ENCODE results near the gene PHF3. TPM values are rescaled to one million over a fixed set of nuclear protein-coding genes. Genes with fewer than 3 reads are reported as not detected.

The PHF3 gene
- total RNA-seq, 2 experiments from 2014 or later: 45.6 to 50.3 TPM

DNA sequence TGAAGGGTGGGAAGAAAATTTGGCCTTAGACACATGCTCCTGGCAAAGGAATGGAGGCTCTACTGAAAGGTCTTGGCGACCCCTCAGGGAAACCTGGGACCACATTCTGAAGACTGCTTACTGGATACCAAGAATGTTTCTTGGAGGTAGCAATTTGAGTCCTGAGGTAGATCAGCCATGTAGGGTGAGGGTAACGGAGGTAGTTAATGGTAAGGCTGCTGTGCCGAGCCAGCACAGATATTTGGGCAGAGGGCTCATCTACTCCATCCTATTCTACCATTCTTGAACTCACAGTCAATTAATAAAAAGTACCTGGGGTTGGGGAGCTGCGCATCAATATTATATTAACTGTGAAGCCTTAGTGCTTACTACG lies 401 bp upstream of the PHF3 start:
- no peak for DNase-seq
- POLR2A ChIA-PET: interaction anchor here (1.0 to 2.4 kb wide), 7 partner anchors 10 to 127 kb away, joined by 3 to 18 read pairs (median 4); no protein-coding TSS in a partner anchor
- peak; percentile 14 for ATAC-seq
- TF ChIP-seq, protein P1, sequence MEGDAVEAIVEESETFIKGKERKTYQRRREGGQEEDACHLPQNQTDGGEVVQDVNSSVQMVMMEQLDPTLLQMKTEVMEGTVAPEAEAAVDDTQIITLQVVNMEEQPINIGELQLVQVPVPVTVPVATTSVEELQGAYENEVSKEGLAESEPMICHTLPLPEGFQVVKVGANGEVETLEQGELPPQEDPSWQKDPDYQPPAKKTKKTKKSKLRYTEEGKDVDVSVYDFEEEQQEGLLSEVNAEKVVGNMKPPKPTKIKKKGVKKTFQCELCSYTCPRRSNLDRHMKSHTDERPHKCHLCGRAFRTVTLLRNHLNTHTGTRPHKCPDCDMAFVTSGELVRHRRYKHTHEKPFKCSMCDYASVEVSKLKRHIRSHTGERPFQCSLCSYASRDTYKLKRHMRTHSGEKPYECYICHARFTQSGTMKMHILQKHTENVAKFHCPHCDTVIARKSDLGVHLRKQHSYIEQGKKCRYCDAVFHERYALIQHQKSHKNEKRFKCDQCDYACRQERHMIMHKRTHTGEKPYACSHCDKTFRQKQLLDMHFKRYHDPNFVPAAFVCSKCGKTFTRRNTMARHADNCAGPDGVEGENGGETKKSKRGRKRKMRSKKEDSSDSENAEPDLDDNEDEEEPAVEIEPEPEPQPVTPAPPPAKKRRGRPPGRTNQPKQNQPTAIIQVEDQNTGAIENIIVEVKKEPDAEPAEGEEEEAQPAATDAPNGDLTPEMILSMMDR (IDR thresholded peaks at IDR 0.05): no peak
- Mint-ChIP-seq H3K27me3 (no peaks in the 10 kb centered on the region), H3K4me1 (ENCODE audit: low read depth) (peaks cover 33% of the 10 kb centered on the region), H3K27ac (peak overlapping the region; percentile 92), H3K36me3 (ENCODE audit: low read depth) (peaks cover 3% of the 10 kb centered on the region), H3K9me3 (no peaks in the 10 kb centered on the region), H3K4me3 (peak overlapping the region; percentile 88)
- CTCF ChIA-PET: interaction anchor here (0.7 to 4.4 kb wide), 9 partner anchors 11 to 61 kb away, joined by 3 to 21 read pairs (median 3); no protein-coding TSS in a partner anchor
- intact Hi-C loops (cut with micrococcal nuclease): no loop called here

DNA sequence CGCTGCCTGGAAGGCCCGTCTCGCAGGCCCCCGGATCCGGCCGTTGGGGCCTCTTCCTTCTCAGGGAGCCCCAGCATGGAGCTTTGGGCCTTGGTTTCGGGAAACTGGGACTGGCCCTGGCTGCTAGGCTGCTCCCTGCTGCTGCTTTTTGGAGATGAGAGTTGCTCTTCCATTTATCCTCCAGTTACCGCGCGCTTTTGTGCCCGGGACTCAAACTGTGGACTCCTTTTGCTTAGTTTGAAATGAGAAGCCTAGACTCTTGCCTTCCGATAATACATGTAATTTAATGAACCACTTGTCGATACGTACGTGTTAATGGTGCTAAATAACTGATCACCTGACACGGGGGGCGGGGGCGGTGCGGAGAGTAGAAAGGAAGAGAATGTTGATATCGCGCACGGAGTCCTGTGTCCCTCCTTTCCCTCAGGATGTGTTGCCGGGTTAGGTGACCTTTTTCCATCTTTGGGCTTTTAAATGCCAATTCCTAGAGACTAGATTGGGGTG lies 968 bp downstream of the PHF3 start:
- ChIA-PET CTCF (interaction anchor here (0.6 to 4.4 kb wide), 6 partner anchors 9 to 62 kb away, joined by 3 to 21 read pairs (median 4); no protein-coding TSS in a partner anchor), POLR2A (interaction anchor here (0.6 to 2.4 kb wide), 8 partner anchors 9 to 74 kb away, joined by 3 to 18 read pairs (median 3); no protein-coding TSS in a partner anchor)
- Mint-ChIP-seq H3K27me3 (no peaks in the 10 kb centered on the region), H3K4me3 (peak overlapping the region; percentile 88), H3K27ac (peak overlapping the region; percentile 93), H3K4me1 (ENCODE audit: low read depth) (peaks cover 45% of the 10 kb centered on the region), H3K9me3 (no peaks in the 10 kb centered on the region), H3K36me3 (ENCODE audit: low read depth) (peaks cover 8% of the 10 kb centered on the region)
- TF ChIP-seq, protein P1 (IDR thresholded peaks at IDR 0.05): no peak
- peak; percentile 90 for DNase-seq
- ATAC-seq: no peak
- intact Hi-C loops (cut with micrococcal nuclease): no loop called here

DNA sequence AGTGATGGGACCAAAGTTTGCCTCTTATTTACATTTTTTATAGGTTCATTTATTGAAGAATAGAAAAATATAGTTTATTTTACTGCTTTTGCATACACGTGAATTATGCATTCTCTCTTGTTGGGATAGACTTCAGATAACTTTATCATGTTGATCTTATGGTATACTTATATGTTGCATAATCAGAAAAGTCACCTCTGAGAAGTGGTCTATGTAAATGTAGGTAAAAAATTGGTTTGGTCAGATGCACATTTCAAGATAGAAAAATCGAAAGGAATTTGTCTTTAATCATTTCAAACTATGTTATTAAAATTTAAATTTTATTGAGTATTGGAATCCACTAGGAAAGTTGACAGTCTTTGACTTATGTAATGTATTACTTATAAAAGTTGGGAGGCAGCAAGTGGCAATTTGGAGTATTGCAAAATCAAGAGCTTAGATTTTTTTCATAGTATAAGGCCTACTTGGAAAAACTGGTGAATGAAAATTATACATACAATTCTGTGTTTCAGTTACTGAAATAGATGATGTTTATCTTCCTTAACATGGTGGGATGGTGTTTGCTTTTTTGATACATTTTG lies 2.4 kb downstream of the PHF3 start:
- CTCF ChIA-PET: interaction anchor here (1.0 to 1.4 kb wide), 2 partner anchors 26 to 40 kb away, joined by 3 to 4 read pairs; no protein-coding TSS in a partner anchor

DNA sequence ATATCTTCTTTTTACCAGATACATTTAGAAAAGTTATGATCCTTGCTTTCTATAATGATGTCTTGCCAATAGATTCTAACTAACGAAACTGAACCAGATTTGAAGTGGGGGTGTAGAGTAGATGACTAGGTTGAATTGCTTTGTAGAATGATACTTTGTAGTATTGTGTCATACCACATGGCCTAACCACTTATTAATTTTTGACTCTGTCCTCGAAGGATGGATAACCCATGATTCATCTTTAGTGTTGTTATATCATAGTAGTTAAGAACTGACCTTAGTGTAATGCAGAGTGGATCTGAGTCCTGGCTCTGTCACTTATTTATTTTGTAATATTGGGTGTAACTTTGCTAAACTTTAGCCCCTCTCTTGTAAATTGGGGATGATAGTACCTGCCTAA lies 4.5 kb downstream of the PHF3 start:
- ATAC-seq: no peak
- intact Hi-C loops (cut with micrococcal nuclease): no loop called here
- Mint-ChIP-seq H3K4me1 (ENCODE audit: low read depth) (peaks cover 64% of the 10 kb centered on the region), H3K4me3 (no peak overlapping the region), H3K27me3 (no peaks in the 10 kb centered on the region), H3K27ac (no peak overlapping the region), H3K9me3 (no peaks in the 10 kb centered on the region), H3K36me3 (ENCODE audit: low read depth) (peaks cover 13% of the 10 kb centered on the region)
- DNase-seq: no peak
- ChIA-PET CTCF (no interaction called here), POLR2A (no interaction called here)
- TF ChIP-seq, protein P1 (IDR thresholded peaks at IDR 0.05): no peak

More for the DNA sequence above, 2.4 kb downstream of the PHF3 start:
- DNase-seq: no peak
- H3K9me3 Mint-ChIP-seq: no peaks in the 10 kb centered on the region
- TF ChIP-seq, protein P1 (IDR thresholded peaks at IDR 0.05): no peak
- H3K36me3 Mint-ChIP-seq (ENCODE audit: low read depth): peaks cover 13% of the 10 kb centered on the region
- H3K27me3 Mint-ChIP-seq: no peaks in the 10 kb centered on the region
- peak overlapping the region; percentile 88 for H3K4me3 Mint-ChIP-seq
- peaks cover 51% of the 10 kb centered on the region for H3K4me1 Mint-ChIP-seq (ENCODE audit: low read depth)
- POLR2A ChIA-PET: interaction anchor here (1.1 kb wide), 1 partner anchor 10 kb away, joined by 3 read pairs; no protein-coding TSS in a partner anchor
- ATAC-seq: no peak
- no peak overlapping the region for H3K27ac Mint-ChIP-seq
- intact Hi-C loops (cut with micrococcal nuclease): no loop called here

DNA sequence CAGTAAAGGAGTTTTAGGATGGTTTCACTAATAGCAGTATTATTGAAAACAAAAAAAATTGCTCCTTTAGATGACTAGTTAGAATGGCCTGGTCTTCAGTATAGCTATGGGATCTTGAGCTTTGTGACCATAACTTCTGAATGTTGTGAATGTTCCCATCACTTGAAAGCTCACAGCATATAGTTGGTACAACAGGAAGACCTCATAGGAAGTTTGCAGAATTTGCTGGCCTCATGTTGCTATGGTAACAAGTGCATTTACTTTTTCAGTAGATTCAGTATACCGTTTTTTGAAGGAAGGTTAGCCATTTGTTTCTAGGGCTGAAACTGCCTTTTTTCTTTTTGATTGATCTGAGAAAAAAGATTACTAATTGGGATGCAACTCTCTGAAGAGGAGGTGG lies 8.3 kb downstream of the PHF3 start:
- ChIA-PET POLR2A (no interaction called here), CTCF (interaction anchor here (1.3 kb wide), 1 partner anchor 45 kb away, joined by 4 read pairs; no protein-coding TSS in a partner anchor)
- Mint-ChIP-seq H3K27me3 (no peaks in the 10 kb centered on the region), H3K9me3 (no peaks in the 10 kb centered on the region), H3K4me1 (ENCODE audit: low read depth) (peaks cover 62% of the 10 kb centered on the region), H3K36me3 (ENCODE audit: low read depth) (peaks cover 12% of the 10 kb centered on the region), H3K27ac (no peak overlapping the region), H3K4me3 (no peak overlapping the region)
- intact Hi-C loops (cut with micrococcal nuclease): no loop called here
- DNase-seq (no peak), ATAC-seq (no peak)
- TF ChIP-seq, protein P1 (IDR thresholded peaks at IDR 0.05): no peak

All from activated CD8-positive, alpha-beta T cell treated with anti-CD3 and anti-CD28 coated beads for 36 hours (primary cell).